ENCODE data around the gene CYS1. TPM values are rescaled to one million over a fixed set of nuclear protein-coding genes. Genes with fewer than 3 reads are reported as not detected.

Gene CYS1
- total and polyA plus RNA-seq, 2 of the 8 experiments (the other 6 are each of a cell fraction or from before 2014, with no cell fraction given), result 0.09 to 0.13 TPM

DNA sequence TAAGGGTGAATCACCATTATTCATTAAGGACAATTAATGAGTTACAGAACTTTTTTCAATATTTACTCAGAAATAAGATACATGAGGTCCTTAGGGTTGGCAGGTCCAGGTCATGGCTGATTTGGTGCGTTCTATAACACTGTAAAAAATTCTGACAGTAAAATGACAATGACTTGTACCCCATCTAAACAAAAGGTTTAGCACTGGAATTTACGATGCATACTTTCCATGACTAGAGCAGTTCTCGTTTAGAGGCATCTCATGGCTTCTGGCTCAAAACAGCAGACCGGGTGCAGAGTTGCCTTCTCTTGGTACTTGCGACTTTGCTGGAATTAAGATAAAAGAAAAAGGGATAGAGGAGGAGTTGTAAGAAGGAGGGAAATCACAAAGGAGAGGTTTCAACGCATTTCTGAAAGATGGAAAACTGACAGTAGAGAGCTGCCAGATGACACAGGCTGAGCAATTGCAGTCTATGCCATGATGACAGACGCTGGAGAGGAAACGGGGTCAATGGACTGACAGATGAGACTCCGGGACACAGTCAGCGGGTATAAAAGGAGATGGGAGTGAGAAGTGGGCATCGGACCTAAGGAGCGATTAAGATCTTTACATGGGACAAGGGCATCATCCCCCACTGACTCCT lies 4.1 kb upstream of the CYS1 start:
- Histone ChIP-seq H4K20me1 (replicated peaks in 1 of 2; ENCODE audit: control insufficient read depth in 1 of 2, insufficient read depth in 2 of 2, low read length in 2 of 2) (no peaks in the 10 kb centered on the region), H4K8ac (ENCODE audit: extremely low read depth, insufficient read depth, low read length) (no peak overlapping the region), H3K4ac (replicated peaks; ENCODE audit: insufficient read length, low read depth, low read length) (no peak overlapping the region), H3K4me3 (ENCODE audit: extremely low read depth in 1 of 4, insufficient read depth in 2 of 4, low read depth in 3 of 4, low read length in 4 of 4) (no peak overlapping the region), H3K23ac (ENCODE audit: insufficient read length) (no peak overlapping the region), H3K4me2 (ENCODE audit: insufficient read depth in 1 of 2, low read depth in 2 of 2, low read length in 2 of 2) (no peak overlapping the region), H3K56ac (replicated peaks; ENCODE audit: insufficient read length, low read depth, low read length) (no peak overlapping the region), H4K91ac (replicated peaks; ENCODE audit: insufficient read length, low read length) (no peak overlapping the region), H2BK12ac (ENCODE audit: low read depth, low read length) (no peak overlapping the region), H3K4me1 (replicated peaks in 1 of 4; ENCODE audit: control insufficient read depth in 3 of 4, insufficient read depth in 4 of 4, low read length in 3 of 4) (peaks cover 0 to 4% (median 2%) of the 10 kb centered on the region in 4 experiments; a peak in 1 of 7 replicates), H2BK120ac (replicated peaks; ENCODE audit: low read depth, low read length) (no peak overlapping the region), H3K9ac (replicated peaks in 1 of 4; ENCODE audit: extremely low read depth in 1 of 4, low read depth in 3 of 4, low read length in 3 of 4) (no peak overlapping the region), H3K79me2 (ENCODE audit: control insufficient read depth in 1 of 2, insufficient read depth in 2 of 2, low read length in 2 of 2) (no peaks in the 10 kb centered on the region), H3K79me1 (ENCODE audit: low read depth, low read length) (no peaks in the 10 kb centered on the region), H3K23me2 (ENCODE audit: low read depth, low read length) (peaks cover 7% of the 10 kb centered on the region; the same call in 1 of the 2 replicates), H2BK15ac (ENCODE audit: low read length) (no peak overlapping the region), H4K5ac (ENCODE audit: insufficient read length, low read depth, low read length) (no peak overlapping the region), H3K36me3 (ENCODE audit: control insufficient read depth in 2 of 4, insufficient read depth in 4 of 4, low read length in 3 of 4) (no peaks in the 10 kb centered on the region), H2BK5ac (ENCODE audit: low read depth, low read length) (no peak overlapping the region), H3K14ac (ENCODE audit: insufficient read length) (no peak overlapping the region), H3K27ac (ENCODE audit: low read depth, low read length) (no peak overlapping the region), H3K18ac (ENCODE audit: extremely low read depth, low read length) (no peak overlapping the region), H2BK20ac (ENCODE audit: low read length) (no peak overlapping the region), H2AFZ (ENCODE audit: low read length) (no peak overlapping the region), H3K27me3 (replicated peaks in 1 of 4; ENCODE audit: control insufficient read depth in 3 of 4, extremely low read depth in 1 of 4, insufficient read depth in 3 of 4, low read length in 3 of 4) (peaks cover 4 to 18% (median 12%) of the 10 kb centered on the region in 4 experiments), H3K9me3 (ENCODE audit: insufficient read depth in 2 of 2, low read depth in 1 of 2, low read length in 1 of 2) (no peaks in the 10 kb centered on the region), H2AK5ac (ENCODE audit: low read depth, low read length) (no peak overlapping the region)
- FAIRE-seq (no peak), DNase-seq (ENCODE audit: low read depth in 1 of 2, low spot score in 2 of 2) (no peak)
- WGBS, 2 experiments (ENCODE audit: extremely low coverage in 1 of 2, insufficient coverage in 1 of 2, insufficient read length in 1 of 2, insufficient replicate concordance in 2 of 2, low coverage in 1 of 2, low lambda C conversion rate in 2 of 2, missing lambda C conversion rate in 1 of 2), result 84% methylated on average over 12 of the region's 12 CpGs; no CpG with 5 or more reads in 1 of the 2 experiments
- ChIA-PET POLR2A (ENCODE audit: partially characterized antibody) (interaction anchor here (0.8 to 1.6 kb wide), 4 partner anchors 10 to 35 kb away, joined by 3 read pairs; no protein-coding TSS in a partner anchor), CTCF (ENCODE audit: partially characterized antibody) (interaction anchor here (1.0 to 24.1 kb wide), 6 partner anchors 10 to 315 kb away, joined by 3 to 429 read pairs (median 5); partner anchors contain the start of gene CYS1)
- TF ChIP-seq PHF8 (conservative IDR thresholded peaks at IDR 0.05; ENCODE audit: low read depth, low read length) (no peak), JUN (IDR thresholded peaks at IDR 0.05; ENCODE audit: low read depth, low read length) (no peak), EGR1 (IDR thresholded peaks at IDR 0.05; ENCODE audit: borderline replicate concordance, low read depth, low read length) (no peak), FOSL1 (IDR thresholded peaks at IDR 0.05; ENCODE audit: insufficient read depth, low read depth, low read length) (no peak), TAF1 (IDR thresholded peaks at IDR 0.05; ENCODE audit: low read depth, low read length) (no peak), ASH2L (IDR thresholded peaks at IDR 0.05; ENCODE audit: low read length) (no peak), NRF1 (IDR thresholded peaks at IDR 0.05; ENCODE audit: low read depth, low read length) (no peak), CEBPB (IDR thresholded peaks at IDR 0.05; ENCODE audit: low read depth, low read length) (no peak), EZH2 (IDR thresholded peaks at IDR 0.05; ENCODE audit: low read depth, low read length, severe bottlenecking) (no peak), SP1 (IDR thresholded peaks at IDR 0.05; ENCODE audit: low read depth, low read length) (no peak), KDM1A (IDR thresholded peaks at IDR 0.05; ENCODE audit: borderline replicate concordance, low read length) (no peak), POU5F1 (IDR thresholded peaks at IDR 0.05; ENCODE audit: low read depth, low read length) (no peak)
- TF ChIP-seq, protein P1, sequence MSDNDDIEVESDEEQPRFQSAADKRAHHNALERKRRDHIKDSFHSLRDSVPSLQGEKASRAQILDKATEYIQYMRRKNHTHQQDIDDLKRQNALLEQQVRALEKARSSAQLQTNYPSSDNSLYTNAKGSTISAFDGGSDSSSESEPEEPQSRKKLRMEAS (IDR thresholded peaks at IDR 0.05), result no peak

All from H1 (cell line).